Activated T-cell treated with anti-CD3 and anti-CD28 coated beads for 48 hours (primary cell): ENCODE results near the gene SH3GL3.

ENCODE experiments used
- DNase-seq: peaks from one replicate; pipeline ENCODE4 v3.0.0-alpha.2; 2020; ENCODE audit warnings: low read depth

The SH3GL3 gene

GRCh38 chr15:83446904-83447709 is at the start of gene SH3GL3:
SH3GL3 (plus strand) TSS chr15:83447341; CDS start chr15:83447534, 193 bp downstream.
- peak; percentile 58 for DNase-seq

- DNase-seq: no peak
These were observed 48.5 kb upstream of the SH3GL3 start for GRCh38 chr15:83398626-83399025.

- no peak for DNase-seq
These were observed 43.0 kb upstream of the SH3GL3 start for GRCh38 chr15:83404121-83404520.

GRCh38 chr15:83410532-83410931 is 36.6 kb upstream of the SH3GL3 start:
- DNase-seq: no peak

- DNase-seq: no peak
These were observed 34.0 kb upstream of the SH3GL3 start for GRCh38 chr15:83413054-83413719.

GRCh38 chr15:83422081-83422480 is 25.1 kb upstream of the SH3GL3 start:
- DNase-seq: no peak

GRCh38 chr15:83422541-83422940 is 24.6 kb upstream of the SH3GL3 start:
- DNase-seq: no peak

- DNase-seq: no peak
These were observed 23.0 kb upstream of the SH3GL3 start for GRCh38 chr15:83424101-83424500.

GRCh38 chr15:83430441-83430840 is 16.7 kb upstream of the SH3GL3 start:
- DNase-seq: no peak

- no peak for DNase-seq
These were observed 15.6 kb upstream of the SH3GL3 start for GRCh38 chr15:83431521-83431920.

GRCh38 chr15:83435202-83435601 is 11.9 kb upstream of the SH3GL3 start:
- DNase-seq: no peak

- DNase-seq: no peak
These were observed 11.4 kb upstream of the SH3GL3 start for GRCh38 chr15:83435782-83436181.

- DNase-seq: no peak
These were observed 10.5 kb upstream of the SH3GL3 start for GRCh38 chr15:83436513-83437158.

- DNase-seq: no peak
These were observed 3.9 kb upstream of the SH3GL3 start for GRCh38 chr15:83443076-83443847.

- DNase-seq: no peak
These were observed 2.2 kb upstream of the SH3GL3 start for GRCh38 chr15:83444936-83445335.

- no peak for DNase-seq
These were observed 1.5 kb upstream of the SH3GL3 start for GRCh38 chr15:83445643-83446042.

- DNase-seq: no peak
These were observed 724 bp upstream of the SH3GL3 start for GRCh38 chr15:83446417-83446816.

- DNase-seq: no peak
These were observed 2.1 kb downstream of the SH3GL3 start for GRCh38 chr15:83449250-83449671.

- no peak for DNase-seq
These were observed 2.9 kb downstream of the SH3GL3 start for GRCh38 chr15:83449937-83450506.

GRCh38 chr15:83457149-83457548 is 10.0 kb downstream of the SH3GL3 start:
- no peak for DNase-seq

GRCh38 chr15:83458381-83458780 is 11.2 kb downstream of the SH3GL3 start:
- no peak for DNase-seq

- DNase-seq: no peak
These were observed 14.9 kb downstream of the SH3GL3 start for GRCh38 chr15:83462026-83462425.
